Measurements from ENCODE around the gene PIEZO2.
"Not testable (repeated sequence)": the region's sequence is repeated elsewhere in the genome, so short reads cannot be mapped to it uniquely, and the experiment has no call there.

Gene PIEZO2

GRCh38 chr18:11148680-11149440, 509 bp downstream of the PIEZO2 start:
- DNase-seq = no peak

GRCh38 chr18:11147962-11148679, 1.2 kb downstream of the PIEZO2 start:
- DNase-seq = no peak

- no peak for DNase-seq
Measured at GRCh38 chr18:11147371-11147951, 1.9 kb downstream of the PIEZO2 start.

- DNase-seq = no peak
Measured at GRCh38 chr18:11146947-11147345, 2.4 kb downstream of the PIEZO2 start.

- DNase-seq = no peak
Measured at GRCh38 chr18:11146238-11146946, 3.0 kb downstream of the PIEZO2 start.

GRCh38 chr18:11145413-11146191, 3.8 kb downstream of the PIEZO2 start:
- no peak for DNase-seq

- DNase-seq = no peak
Measured at GRCh38 chr18:11137400-11137799, 12.0 kb downstream of the PIEZO2 start.

GRCh38 chr18:11136241-11136640, 13.1 kb downstream of the PIEZO2 start:
- no peak for DNase-seq

GRCh38 chr18:11134940-11135339, 14.4 kb downstream of the PIEZO2 start:
- DNase-seq = no peak

- DNase-seq = not testable (repeated sequence)
Measured at GRCh38 chr18:11129059-11129458, 20.3 kb downstream of the PIEZO2 start.

GRCh38 chr18:11125492-11126315, 23.7 kb downstream of the PIEZO2 start:
- DNase-seq = no peak

GRCh38 chr18:11124054-11124453, 25.3 kb downstream of the PIEZO2 start:
- DNase-seq = no peak

GRCh38 chr18:11121443-11121849, 27.9 kb downstream of the PIEZO2 start:
- no peak for DNase-seq

- no peak for DNase-seq
Measured at GRCh38 chr18:11119959-11120587, 29.3 kb downstream of the PIEZO2 start.

GRCh38 chr18:11119550-11119949, 29.8 kb downstream of the PIEZO2 start:
- no peak for DNase-seq

GRCh38 chr18:11118051-11118766, 31.2 kb downstream of the PIEZO2 start:
- no peak for DNase-seq

- no peak for DNase-seq
Measured at GRCh38 chr18:11115276-11115675, 34.1 kb downstream of the PIEZO2 start.

- no peak for DNase-seq
Measured at GRCh38 chr18:11114653-11115052, 34.7 kb downstream of the PIEZO2 start.

GRCh38 chr18:11113937-11114336, 35.4 kb downstream of the PIEZO2 start:
- DNase-seq = no peak

GRCh38 chr18:11113046-11113548, 36.3 kb downstream of the PIEZO2 start:
- DNase-seq = no peak
